Panc1 (cell line): Measurements from ENCODE around the gene SNCB. TPM values are rescaled to one million over a fixed set of nuclear protein-coding genes. Genes with fewer than 3 reads are reported as not detected.

Experiments used
- ATAC-seq: fragments of 200-7000 bp; cut with Tn5 transposase; 2 replicates; pipeline ENCODE4 v1.9.1; 2020; ENCODE audit warnings: mild to moderate bottlenecking, moderate library complexity
- BruUV-seq: library from RNA; stranded (reverse); fragments of 400-500 nt; replicated peaks from 2 replicates; lab custom pipeline; 2021; lab: Mats Ljungman, UMichigan
- CTCF ChIA-PET: fragments of 300-600 bp; sonication (Branson Sonifier 250); formaldehyde crosslinking; loops from one replicate; lab custom pipeline; 2022; ENCODE audit warnings: antibody characterized with exemption; lab: Charles Lee
- POLR2A ChIA-PET: fragments of 300-600 bp; sonication (Branson Sonifier 250); formaldehyde crosslinking; loops from one replicate; lab custom pipeline; 2022; ENCODE audit warnings: antibody characterized with exemption; lab: Charles Lee
- DNase-seq: peaks from one replicate; pipeline ENCODE4 v3.0.0-alpha.2; 2010; ENCODE audit warnings: low read depth, low spot score
- H3K27ac ChIP-seq: 2 replicates; pipeline ENCODE4 v1.5.1; 2011; ENCODE audit warnings: mild to moderate bottlenecking, low read length, inconsistent platforms
- H3K27me3 ChIP-seq: fragments of 200-500 bp; sonication (Bioruptor generic); 2 replicates; pipeline ENCODE4 v1.6.0; 2014; ENCODE audit warnings: low read length, inconsistent platforms; ENCODE audit not compliant: control insufficient read depth, insufficient read depth
- H3K36me3 ChIP-seq: fragments of 200-500 bp; sonication (Bioruptor generic); 2 replicates; pipeline ENCODE4 v1.5.1; 2014; ENCODE audit warnings: inconsistent platforms, mild to moderate bottlenecking, low read length, moderate library complexity; ENCODE audit not compliant: control insufficient read depth, insufficient read depth
- H3K4me1 ChIP-seq: 2 replicates; pipeline ENCODE4 v1.5.1; 2011; ENCODE audit warnings: inconsistent platforms, mild to moderate bottlenecking, low read length, moderate library complexity; ENCODE audit not compliant: control insufficient read depth, insufficient read depth
- H3K4me3 ChIP-seq, 2 experiments: 2 replicates each; pipeline ENCODE4 v1.5.1; 2011 to 2012; ENCODE audit warnings: low read depth in 2 of 2, low read length in 2 of 2, mild to moderate bottlenecking in 2 of 2, inconsistent platforms in 1 of 2, moderate library complexity in 1 of 2
- H3K9me3 ChIP-seq: fragments of 200-500 bp; sonication (Bioruptor generic); 2 replicates; pipeline ENCODE4 v1.5.1; 2014; ENCODE audit warnings: low read depth, mild to moderate bottlenecking, inconsistent platforms, low read length, moderate library complexity; ENCODE audit not compliant: control insufficient read depth, insufficient read depth
- POLR2AphosphoS5 ChIP-seq: IDR thresholded peaks from 2 replicates; pipeline ENCODE4 v1.6.1; 2012; ENCODE audit warnings: mild to moderate bottlenecking, low read depth, low read length, moderate library complexity
- SIN3A ChIP-seq: IDR thresholded peaks from 2 replicates; pipeline ENCODE4 v1.6.1; 2012; ENCODE audit warnings: low read depth, mild to moderate bottlenecking, low read length, moderate library complexity, borderline replicate concordance; ENCODE audit not compliant: insufficient read depth
- TCF7L2 ChIP-seq: IDR thresholded peaks from 2 replicates; pipeline ENCODE4 v1.6.1; 2011; ENCODE audit warnings: mild to moderate bottlenecking, low read depth, low read length, inconsistent platforms
- in situ Hi-C: cut with HindIII; loops from 2 replicates; pipeline ENCODE4 v1.10.0; 2016; ENCODE audit warnings: low sequenced_read_pairs, low pct_unique_long_range_greater_than_20kb
- intact Hi-C: fragments of 100-400 bp; cut with micrococcal nuclease; formaldehyde crosslinking; loops from one replicate; pipeline ENCODE4 v1.10.0; 2022; ENCODE audit not compliant: unreplicated experiment
- total RNA-seq: library from RNA; stranded (reverse); gene quantifications from one replicate; pipeline ENCODE4 v1.2.1, GENCODE V29; 2021; ENCODE audit not compliant: unreplicated experiment
- TF ChIP-seq, protein P1 (sequence below), 2 experiments: IDR thresholded peaks; 2 replicates each; pipeline ENCODE4 v1.6.1; 2011 to 2012; ENCODE audit warnings: low read depth in 2 of 2, control low read depth in 1 of 2, low read length in 1 of 2, mild to moderate bottlenecking in 1 of 2, moderate library complexity in 1 of 2; ENCODE audit not compliant: insufficient read depth in 1 of 2
- TF ChIP-seq, protein P2 (sequence below): fragments of 450-650 bp; IDR thresholded peaks from 2 replicates; pipeline ENCODE4 v1.5.1; 2017; ENCODE audit warnings: mild to moderate bottlenecking

SNCB gene
- total RNA-seq, 1 experiment from 2014 or later = 0.77 TPM

DNA sequence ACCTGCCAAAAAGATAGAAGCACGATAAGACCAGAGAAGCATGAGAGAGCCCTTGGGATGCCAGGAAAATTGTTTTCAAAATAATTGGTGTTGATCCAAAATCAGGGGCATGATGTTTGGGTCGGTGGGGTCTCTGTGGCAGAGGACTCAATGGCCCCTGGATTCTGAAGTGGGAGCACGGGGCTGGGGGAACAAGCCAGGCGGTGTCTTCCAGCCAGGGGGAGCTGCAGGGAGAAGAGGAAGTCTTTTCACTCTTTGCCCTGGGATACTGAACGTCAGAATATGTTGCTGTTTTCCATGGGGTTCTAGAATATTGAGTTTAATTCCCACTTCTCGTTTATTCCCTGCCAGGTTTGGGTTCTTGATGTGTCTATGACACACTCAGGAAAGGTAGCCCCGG, 37.3 kb upstream of the SNCB start:
- Histone ChIP-seq H3K36me3 (no peaks in the 10 kb centered on the region), H3K9me3 (no peaks in the 10 kb centered on the region), H3K27me3 (peaks cover 5% of the 10 kb centered on the region; the same call in 1 of the 2 replicates), H3K4me1 (no peaks in the 10 kb centered on the region), H3K4me3 (no peak overlapping the region), H3K27ac (no peak overlapping the region)
- ChIA-PET POLR2A (no interaction called here), CTCF (interaction anchor here (1.1 kb wide), 1 partner anchor 184 kb away, joined by 3 read pairs; no protein-coding TSS in a partner anchor)
- BruUV-seq = no TSS peak
- TF ChIP-seq, protein P1, sequence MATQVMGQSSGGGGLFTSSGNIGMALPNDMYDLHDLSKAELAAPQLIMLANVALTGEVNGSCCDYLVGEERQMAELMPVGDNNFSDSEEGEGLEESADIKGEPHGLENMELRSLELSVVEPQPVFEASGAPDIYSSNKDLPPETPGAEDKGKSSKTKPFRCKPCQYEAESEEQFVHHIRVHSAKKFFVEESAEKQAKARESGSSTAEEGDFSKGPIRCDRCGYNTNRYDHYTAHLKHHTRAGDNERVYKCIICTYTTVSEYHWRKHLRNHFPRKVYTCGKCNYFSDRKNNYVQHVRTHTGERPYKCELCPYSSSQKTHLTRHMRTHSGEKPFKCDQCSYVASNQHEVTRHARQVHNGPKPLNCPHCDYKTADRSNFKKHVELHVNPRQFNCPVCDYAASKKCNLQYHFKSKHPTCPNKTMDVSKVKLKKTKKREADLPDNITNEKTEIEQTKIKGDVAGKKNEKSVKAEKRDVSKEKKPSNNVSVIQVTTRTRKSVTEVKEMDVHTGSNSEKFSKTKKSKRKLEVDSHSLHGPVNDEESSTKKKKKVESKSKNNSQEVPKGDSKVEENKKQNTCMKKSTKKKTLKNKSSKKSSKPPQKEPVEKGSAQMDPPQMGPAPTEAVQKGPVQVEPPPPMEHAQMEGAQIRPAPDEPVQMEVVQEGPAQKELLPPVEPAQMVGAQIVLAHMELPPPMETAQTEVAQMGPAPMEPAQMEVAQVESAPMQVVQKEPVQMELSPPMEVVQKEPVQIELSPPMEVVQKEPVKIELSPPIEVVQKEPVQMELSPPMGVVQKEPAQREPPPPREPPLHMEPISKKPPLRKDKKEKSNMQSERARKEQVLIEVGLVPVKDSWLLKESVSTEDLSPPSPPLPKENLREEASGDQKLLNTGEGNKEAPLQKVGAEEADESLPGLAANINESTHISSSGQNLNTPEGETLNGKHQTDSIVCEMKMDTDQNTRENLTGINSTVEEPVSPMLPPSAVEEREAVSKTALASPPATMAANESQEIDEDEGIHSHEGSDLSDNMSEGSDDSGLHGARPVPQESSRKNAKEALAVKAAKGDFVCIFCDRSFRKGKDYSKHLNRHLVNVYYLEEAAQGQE (IDR thresholded peaks at IDR 0.05; ENCODE audit: insufficient read depth in 1 of 2, low read depth in 2 of 2, low read length in 1 of 2) = no peak
- TF ChIP-seq, protein P2, sequence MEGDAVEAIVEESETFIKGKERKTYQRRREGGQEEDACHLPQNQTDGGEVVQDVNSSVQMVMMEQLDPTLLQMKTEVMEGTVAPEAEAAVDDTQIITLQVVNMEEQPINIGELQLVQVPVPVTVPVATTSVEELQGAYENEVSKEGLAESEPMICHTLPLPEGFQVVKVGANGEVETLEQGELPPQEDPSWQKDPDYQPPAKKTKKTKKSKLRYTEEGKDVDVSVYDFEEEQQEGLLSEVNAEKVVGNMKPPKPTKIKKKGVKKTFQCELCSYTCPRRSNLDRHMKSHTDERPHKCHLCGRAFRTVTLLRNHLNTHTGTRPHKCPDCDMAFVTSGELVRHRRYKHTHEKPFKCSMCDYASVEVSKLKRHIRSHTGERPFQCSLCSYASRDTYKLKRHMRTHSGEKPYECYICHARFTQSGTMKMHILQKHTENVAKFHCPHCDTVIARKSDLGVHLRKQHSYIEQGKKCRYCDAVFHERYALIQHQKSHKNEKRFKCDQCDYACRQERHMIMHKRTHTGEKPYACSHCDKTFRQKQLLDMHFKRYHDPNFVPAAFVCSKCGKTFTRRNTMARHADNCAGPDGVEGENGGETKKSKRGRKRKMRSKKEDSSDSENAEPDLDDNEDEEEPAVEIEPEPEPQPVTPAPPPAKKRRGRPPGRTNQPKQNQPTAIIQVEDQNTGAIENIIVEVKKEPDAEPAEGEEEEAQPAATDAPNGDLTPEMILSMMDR = no peak
- no peak for TF ChIP-seq SIN3A
- no peak for TF ChIP-seq TCF7L2
- TF ChIP-seq POLR2AphosphoS5 = no peak
- DNase-seq (no peak), ATAC-seq (no peak)
- in situ Hi-C loops (no loop called here), intact Hi-C loops (no loop called here)

DNA sequence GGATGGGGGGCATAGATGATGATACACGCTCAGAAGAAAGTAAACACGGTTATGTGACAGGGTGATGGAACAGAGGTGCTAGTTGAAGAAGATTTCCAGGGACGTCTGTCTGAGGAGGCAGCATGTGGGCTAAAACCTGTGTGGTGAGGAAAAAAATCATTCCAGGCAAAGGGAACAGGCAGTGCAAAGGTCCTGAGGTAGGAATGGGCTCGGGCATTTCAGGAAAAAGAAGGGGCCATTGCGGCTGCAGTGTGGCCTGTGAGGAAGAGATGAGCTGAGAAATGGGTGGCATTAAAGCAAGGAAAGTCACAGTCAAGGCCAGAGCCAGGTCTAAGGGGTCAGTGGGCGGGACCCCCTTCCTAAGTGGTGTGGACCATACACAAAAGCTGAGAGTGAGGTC, 35.2 kb upstream of the SNCB start:
- no TSS peak for BruUV-seq
- in situ Hi-C loops (no loop called here), intact Hi-C loops (no loop called here)
- Histone ChIP-seq H3K4me1 (no peaks in the 10 kb centered on the region), H3K36me3 (no peaks in the 10 kb centered on the region), H3K4me3 (no peak overlapping the region), H3K9me3 (no peaks in the 10 kb centered on the region), H3K27ac (no peak overlapping the region), H3K27me3 (peaks cover 5% of the 10 kb centered on the region; the same call in 1 of the 2 replicates)
- DNase-seq = no peak
- TF ChIP-seq, protein P1 (IDR thresholded peaks at IDR 0.05; ENCODE audit: insufficient read depth in 1 of 2, low read depth in 2 of 2, low read length in 1 of 2) = no peak
- ChIA-PET CTCF (interaction anchor here (1.3 kb wide), 1 partner anchor 447 kb away, joined by 5 read pairs; no protein-coding TSS in a partner anchor), POLR2A (no interaction called here)
- ATAC-seq = no peak
